ENCODE data around the gene ZDHHC14.

Gene ZDHHC14

DNA sequence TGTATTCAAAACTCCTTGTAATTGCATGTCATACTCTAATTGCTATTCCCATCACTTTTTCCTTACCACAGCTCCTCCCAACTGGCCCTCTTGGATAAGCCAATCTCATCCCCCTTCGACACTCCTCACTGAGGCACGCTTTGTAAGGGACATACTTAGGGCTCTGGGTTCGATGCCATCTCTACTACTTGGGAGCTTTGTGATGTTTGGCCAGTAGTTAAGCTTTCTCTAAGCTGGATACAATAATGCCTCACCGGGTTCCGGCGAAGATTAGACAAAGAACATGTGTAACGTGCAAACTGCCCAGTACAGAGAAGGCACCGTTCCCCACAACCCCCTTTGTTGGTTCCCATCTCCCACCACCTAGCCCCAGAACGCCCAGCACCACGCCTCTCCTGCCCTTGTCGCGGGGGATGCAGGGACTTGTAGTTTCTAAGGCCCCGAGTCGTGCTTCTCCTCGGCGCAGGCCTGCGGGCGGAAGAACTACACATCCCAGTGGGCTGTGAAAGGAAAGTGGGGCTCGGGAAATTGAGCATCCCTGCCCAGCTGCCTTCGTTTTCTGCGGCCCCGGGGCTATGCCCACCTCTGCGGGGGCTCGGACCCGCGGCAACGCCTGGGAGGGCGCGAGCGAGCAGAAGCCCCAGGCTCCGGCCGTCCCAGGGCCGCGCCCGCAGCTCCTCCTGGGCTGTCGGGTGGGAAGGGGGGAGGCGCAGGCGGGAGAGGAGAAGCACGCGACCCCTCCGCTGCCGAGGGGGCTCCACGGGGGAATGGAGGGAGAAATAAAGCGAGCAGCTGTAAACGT lies 1.1 kb upstream of the ZDHHC14 start:
- Histone ChIP-seq H3K27ac (ENCODE audit: low read depth, low read length) (peak overlapping the region; percentile 53), H4K20me1 (ENCODE audit: control insufficient read depth, insufficient read depth, low read depth, low read length) (peaks cover 6% of the 10 kb centered on the region; the same call in 1 of the 2 replicates), H3K4me2 (ENCODE audit: low read length) (peak overlapping the region; percentile 66), H3F3A (ENCODE audit: control insufficient read depth, insufficient read depth) (no peaks in the 10 kb centered on the region), H3K4me3 (ENCODE audit: low read length) (peak overlapping the region; percentile 87), H3K27me3 (ENCODE audit: control insufficient read depth, low read length) (peaks cover 20% of the 10 kb centered on the region), H3K9me2 (replicated peaks; ENCODE audit: control insufficient read depth, low read length) (no peaks in the 10 kb centered on the region), H3K4me1 (ENCODE audit: control insufficient read depth, low read length) (peaks cover 11% of the 10 kb centered on the region), H3K36me3 (ENCODE audit: control insufficient read depth, low read length) (no peaks in the 10 kb centered on the region), H3K9me3 (ENCODE audit: control insufficient read depth, insufficient read depth, low read length) (no peaks in the 10 kb centered on the region), H3K79me2 (ENCODE audit: control insufficient read depth, low read length) (peaks cover 3% of the 10 kb centered on the region; the same call in 1 of the 2 replicates)
- TF ChIP-seq, protein P1, sequence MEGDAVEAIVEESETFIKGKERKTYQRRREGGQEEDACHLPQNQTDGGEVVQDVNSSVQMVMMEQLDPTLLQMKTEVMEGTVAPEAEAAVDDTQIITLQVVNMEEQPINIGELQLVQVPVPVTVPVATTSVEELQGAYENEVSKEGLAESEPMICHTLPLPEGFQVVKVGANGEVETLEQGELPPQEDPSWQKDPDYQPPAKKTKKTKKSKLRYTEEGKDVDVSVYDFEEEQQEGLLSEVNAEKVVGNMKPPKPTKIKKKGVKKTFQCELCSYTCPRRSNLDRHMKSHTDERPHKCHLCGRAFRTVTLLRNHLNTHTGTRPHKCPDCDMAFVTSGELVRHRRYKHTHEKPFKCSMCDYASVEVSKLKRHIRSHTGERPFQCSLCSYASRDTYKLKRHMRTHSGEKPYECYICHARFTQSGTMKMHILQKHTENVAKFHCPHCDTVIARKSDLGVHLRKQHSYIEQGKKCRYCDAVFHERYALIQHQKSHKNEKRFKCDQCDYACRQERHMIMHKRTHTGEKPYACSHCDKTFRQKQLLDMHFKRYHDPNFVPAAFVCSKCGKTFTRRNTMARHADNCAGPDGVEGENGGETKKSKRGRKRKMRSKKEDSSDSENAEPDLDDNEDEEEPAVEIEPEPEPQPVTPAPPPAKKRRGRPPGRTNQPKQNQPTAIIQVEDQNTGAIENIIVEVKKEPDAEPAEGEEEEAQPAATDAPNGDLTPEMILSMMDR (IDR thresholded peaks at IDR 0.05; ENCODE audit: low read depth, low read length, poor library complexity, severe bottlenecking): no peak

DNA sequence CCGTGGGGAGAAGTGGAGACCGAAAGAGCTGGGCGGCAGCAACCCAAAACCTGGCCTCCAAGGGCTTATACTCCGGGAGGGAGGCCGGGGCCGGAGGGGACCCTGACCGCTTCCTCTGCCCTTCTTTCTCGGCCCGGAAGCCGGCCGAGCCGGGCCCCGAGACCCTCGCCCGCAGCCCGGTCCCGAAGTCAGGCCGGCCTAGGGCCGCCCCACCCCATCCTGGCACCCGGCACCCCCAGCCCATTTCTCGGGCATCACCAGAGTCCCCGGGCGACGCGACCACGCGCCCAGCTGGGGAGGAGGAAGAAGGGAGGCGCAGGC lies 572 bp upstream of the ZDHHC14 start:
- Histone ChIP-seq H3K36me3 (ENCODE audit: control insufficient read depth, low read length) (no peaks in the 10 kb centered on the region), H3F3A (ENCODE audit: control insufficient read depth, insufficient read depth) (no peaks in the 10 kb centered on the region), H3K9me2 (replicated peaks; ENCODE audit: control insufficient read depth, low read length) (no peaks in the 10 kb centered on the region), H3K27ac (ENCODE audit: low read depth, low read length) (peak overlapping the region; percentile 53), H3K4me1 (ENCODE audit: control insufficient read depth, low read length) (peaks cover 11% of the 10 kb centered on the region), H3K4me2 (ENCODE audit: low read length) (peak overlapping the region; percentile 66), H3K4me3 (ENCODE audit: low read length) (peak overlapping the region; percentile 87), H4K20me1 (ENCODE audit: control insufficient read depth, insufficient read depth, low read depth, low read length) (peaks cover 6% of the 10 kb centered on the region; the same call in 1 of the 2 replicates), H3K27me3 (ENCODE audit: control insufficient read depth, low read length) (peaks cover 20% of the 10 kb centered on the region), H3K79me2 (ENCODE audit: control insufficient read depth, low read length) (peaks cover 3% of the 10 kb centered on the region; the same call in 1 of the 2 replicates), H3K9me3 (ENCODE audit: control insufficient read depth, insufficient read depth, low read length) (no peaks in the 10 kb centered on the region)
- TF ChIP-seq, protein P1 (IDR thresholded peaks at IDR 0.05; ENCODE audit: low read depth, low read length, poor library complexity, severe bottlenecking): no peak
- no peak for TF ChIP-seq EZH2phosphoT487 (IDR thresholded peaks at IDR 0.05; ENCODE audit: borderline replicate concordance, low read length)

DNA sequence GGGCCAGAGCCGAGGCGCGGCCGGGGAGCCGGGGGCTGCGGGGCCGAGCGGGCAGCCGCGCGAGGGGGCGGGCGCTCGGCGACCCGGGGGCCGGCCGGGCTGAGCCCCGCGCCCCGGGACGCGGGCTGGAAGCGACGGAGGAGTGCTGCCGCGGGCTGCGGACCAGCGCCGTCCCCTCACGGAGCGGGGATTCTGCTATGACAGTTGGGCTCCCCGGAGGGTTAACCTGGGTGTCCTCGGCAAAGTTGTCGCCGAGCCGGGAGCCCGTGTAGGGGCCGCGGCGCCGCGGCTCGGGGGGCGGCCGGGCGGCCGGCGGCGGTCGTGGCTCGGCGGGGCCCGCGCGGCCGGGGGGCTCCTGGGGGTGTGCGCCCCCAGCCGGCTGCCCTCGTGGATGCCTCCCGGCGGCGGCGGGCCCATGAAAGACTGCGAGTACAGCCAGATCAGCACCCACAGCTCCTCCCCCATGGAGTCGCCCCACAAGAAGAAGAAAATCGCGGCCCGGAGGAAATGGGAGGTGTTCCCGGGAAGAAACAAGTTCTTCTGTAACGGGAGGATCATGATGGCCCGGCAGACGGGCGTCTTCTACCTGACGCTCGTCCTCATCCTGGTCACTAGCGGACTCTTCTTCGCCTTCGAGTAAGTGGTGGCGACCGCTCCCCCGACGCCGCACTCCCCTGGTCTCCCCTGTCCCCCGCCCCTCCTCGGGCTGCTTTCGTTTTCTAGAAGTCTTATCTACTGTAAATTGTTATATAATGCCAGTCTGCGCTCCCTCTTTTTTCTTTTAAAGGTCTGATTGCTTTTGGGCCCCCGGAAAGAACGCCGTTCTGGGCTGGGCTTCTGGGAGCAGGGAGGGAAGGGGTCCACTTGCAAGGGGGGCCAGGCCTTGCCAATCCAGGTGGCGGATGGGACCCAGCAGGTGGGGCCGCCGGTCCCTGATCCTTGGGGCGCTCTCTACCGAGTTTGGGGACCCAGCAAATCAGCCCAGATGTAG lies 936 bp downstream of the ZDHHC14 start:
- peaks cover 6% of the 10 kb centered on the region; the same call in 1 of the 2 replicates for H4K20me1 ChIP-seq (ENCODE audit: control insufficient read depth, insufficient read depth, low read depth, low read length)
- H3K9me3 ChIP-seq (ENCODE audit: control insufficient read depth, insufficient read depth, low read length): no peaks in the 10 kb centered on the region
- peak overlapping the region; percentile 87 for H3K4me3 ChIP-seq (ENCODE audit: low read length)
- H3K27ac ChIP-seq (ENCODE audit: low read depth, low read length): no peak overlapping the region
- H3K9me2 ChIP-seq (replicated peaks; ENCODE audit: control insufficient read depth, low read length): no peaks in the 10 kb centered on the region
- peak; percentile 75; the same call in 1 of the 2 replicates for TF ChIP-seq EZH2phosphoT487 (IDR thresholded peaks at IDR 0.05; ENCODE audit: borderline replicate concordance, low read length)
- TF ChIP-seq, protein P1 (IDR thresholded peaks at IDR 0.05; ENCODE audit: low read depth, low read length, poor library complexity, severe bottlenecking): peak; percentile 19
- peaks cover 17% of the 10 kb centered on the region for H3K27me3 ChIP-seq (ENCODE audit: control insufficient read depth, low read length)
- peaks cover 3% of the 10 kb centered on the region; the same call in 1 of the 2 replicates for H3K79me2 ChIP-seq (ENCODE audit: control insufficient read depth, low read length)
- peaks cover 11% of the 10 kb centered on the region for H3K4me1 ChIP-seq (ENCODE audit: control insufficient read depth, low read length)
- no peaks in the 10 kb centered on the region for H3K36me3 ChIP-seq (ENCODE audit: control insufficient read depth, low read length)
- no peaks in the 10 kb centered on the region for H3F3A ChIP-seq (ENCODE audit: control insufficient read depth, insufficient read depth)
- H3K4me2 ChIP-seq (ENCODE audit: low read length): peak overlapping the region; percentile 66
